ENCODE results near the gene TAS2R10. TPM values are rescaled to one million over a fixed set of nuclear protein-coding genes. Genes with fewer than 3 reads are reported as not detected.

TAS2R10 gene
- total RNA-seq, 1 donor from 2014 or later, result 0.44 TPM

DNA sequence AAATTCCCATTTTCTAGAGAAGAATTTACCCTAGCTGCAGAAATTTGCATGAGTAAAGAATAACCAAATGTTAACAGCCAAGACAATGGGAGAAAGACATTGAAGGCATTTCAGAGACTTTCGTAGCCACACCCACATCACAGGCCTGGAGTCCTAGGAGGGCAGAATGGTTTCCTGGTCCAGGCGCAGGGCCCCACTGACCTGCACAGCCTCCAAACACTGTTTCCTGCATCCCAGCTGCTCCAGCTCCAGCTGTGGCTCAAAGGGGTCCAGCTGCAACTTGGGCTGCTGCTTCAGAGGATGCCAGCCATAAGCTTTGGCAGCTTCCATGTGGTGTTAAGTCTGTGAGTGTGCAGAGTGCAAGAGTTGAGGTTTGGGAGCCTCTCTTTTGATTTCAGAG, 29.6 kb upstream of the TAS2R10 start:
- ChIA-PET CTCF (no interaction called here), POLR2A (no interaction called here)
- H3K4me1 Mint-ChIP-seq, result no peaks in the 10 kb centered on the region
- ATAC-seq (ENCODE audit: low read depth) (no peak), DNase-seq (no peak)
- TF ChIP-seq, protein P1, sequence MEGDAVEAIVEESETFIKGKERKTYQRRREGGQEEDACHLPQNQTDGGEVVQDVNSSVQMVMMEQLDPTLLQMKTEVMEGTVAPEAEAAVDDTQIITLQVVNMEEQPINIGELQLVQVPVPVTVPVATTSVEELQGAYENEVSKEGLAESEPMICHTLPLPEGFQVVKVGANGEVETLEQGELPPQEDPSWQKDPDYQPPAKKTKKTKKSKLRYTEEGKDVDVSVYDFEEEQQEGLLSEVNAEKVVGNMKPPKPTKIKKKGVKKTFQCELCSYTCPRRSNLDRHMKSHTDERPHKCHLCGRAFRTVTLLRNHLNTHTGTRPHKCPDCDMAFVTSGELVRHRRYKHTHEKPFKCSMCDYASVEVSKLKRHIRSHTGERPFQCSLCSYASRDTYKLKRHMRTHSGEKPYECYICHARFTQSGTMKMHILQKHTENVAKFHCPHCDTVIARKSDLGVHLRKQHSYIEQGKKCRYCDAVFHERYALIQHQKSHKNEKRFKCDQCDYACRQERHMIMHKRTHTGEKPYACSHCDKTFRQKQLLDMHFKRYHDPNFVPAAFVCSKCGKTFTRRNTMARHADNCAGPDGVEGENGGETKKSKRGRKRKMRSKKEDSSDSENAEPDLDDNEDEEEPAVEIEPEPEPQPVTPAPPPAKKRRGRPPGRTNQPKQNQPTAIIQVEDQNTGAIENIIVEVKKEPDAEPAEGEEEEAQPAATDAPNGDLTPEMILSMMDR (IDR thresholded peaks at IDR 0.05), result no peak
- intact Hi-C loops (cut with micrococcal nuclease), result no loop called here
- H3K9me3 Mint-ChIP-seq, result peaks cover 31% of the 10 kb centered on the region
- H3K36me3 Mint-ChIP-seq (ENCODE audit: low read depth), result peaks cover 38% of the 10 kb centered on the region
- no peak overlapping the region for H3K27ac Mint-ChIP-seq
- no peaks in the 10 kb centered on the region for H3K27me3 Mint-ChIP-seq
- H3K4me3 Mint-ChIP-seq, result no peak overlapping the region

DNA sequence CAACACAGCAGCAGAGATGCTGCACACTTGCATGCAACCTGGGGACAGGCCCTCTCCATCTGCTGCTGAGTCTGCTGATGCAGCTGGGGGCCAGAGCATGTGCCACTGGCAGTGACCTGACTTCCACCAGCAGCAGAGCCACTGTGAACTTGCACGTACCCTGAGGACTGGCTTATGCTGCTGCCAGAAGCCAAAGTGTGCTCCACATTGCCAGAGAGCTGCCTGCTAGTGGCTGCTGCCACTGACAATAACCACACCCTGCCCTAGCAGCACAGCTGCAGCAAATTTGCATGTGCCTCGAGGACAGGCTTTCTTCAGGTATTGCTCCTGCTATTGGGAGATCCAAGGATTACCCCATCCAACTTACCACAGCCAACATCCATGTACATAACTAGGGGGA, 27.6 kb upstream of the TAS2R10 start:
- ATAC-seq (ENCODE audit: low read depth), result no peak
- Mint-ChIP-seq H3K36me3 (ENCODE audit: low read depth) (peaks cover 26% of the 10 kb centered on the region), H3K4me3 (no peak overlapping the region), H3K4me1 (no peaks in the 10 kb centered on the region), H3K9me3 (peaks cover 21% of the 10 kb centered on the region), H3K27me3 (no peaks in the 10 kb centered on the region), H3K27ac (no peak overlapping the region)
- POLR2A ChIA-PET, result no interaction called here
- intact Hi-C loops (cut with micrococcal nuclease), result no loop called here
- DNase-seq, result no peak
- TF ChIP-seq, protein P1 (IDR thresholded peaks at IDR 0.05), result no peak
- CTCF ChIA-PET, result no interaction called here

DNA sequence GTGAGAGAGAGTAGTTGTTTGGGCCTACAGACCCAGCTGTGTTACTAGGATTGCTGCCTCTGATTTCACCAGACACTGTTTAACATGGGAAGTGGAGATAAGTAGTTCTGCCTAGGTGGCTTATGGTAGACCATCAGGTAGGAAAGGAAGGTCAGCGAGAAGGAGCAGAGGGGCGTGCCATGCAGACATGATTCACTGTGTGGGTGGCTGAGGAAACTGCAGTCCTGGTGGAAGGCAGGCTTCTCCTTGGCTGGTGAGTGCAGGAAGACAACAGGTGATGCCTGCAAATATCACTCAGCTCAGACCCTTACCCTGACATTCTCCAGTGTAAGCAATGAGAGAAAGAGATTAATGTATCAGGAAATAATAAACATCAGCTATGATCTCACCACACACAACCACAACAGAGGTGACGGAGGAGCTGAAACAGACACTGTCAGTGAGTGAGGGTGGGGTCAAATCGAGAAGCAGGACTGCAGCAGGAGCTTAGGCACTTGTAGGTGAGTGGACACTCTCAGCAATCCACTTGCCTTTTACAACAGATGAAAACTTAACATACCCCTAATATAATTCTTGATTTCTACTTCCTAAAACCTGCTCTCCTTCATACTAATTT, 25.2 kb upstream of the TAS2R10 start:
- H3K4me3 Mint-ChIP-seq, result no peak overlapping the region
- intact Hi-C loops (cut with micrococcal nuclease), result no loop called here
- TF ChIP-seq, protein P1 (IDR thresholded peaks at IDR 0.05), result no peak
- H3K27me3 Mint-ChIP-seq, result no peaks in the 10 kb centered on the region
- ChIA-PET CTCF (no interaction called here), POLR2A (no interaction called here)
- H3K27ac Mint-ChIP-seq, result no peak overlapping the region
- DNase-seq (no peak), ATAC-seq (ENCODE audit: low read depth) (no peak)
- peaks cover 4% of the 10 kb centered on the region for H3K9me3 Mint-ChIP-seq
- H3K36me3 Mint-ChIP-seq (ENCODE audit: low read depth), result peaks cover 15% of the 10 kb centered on the region
- H3K4me1 Mint-ChIP-seq, result no peaks in the 10 kb centered on the region

DNA sequence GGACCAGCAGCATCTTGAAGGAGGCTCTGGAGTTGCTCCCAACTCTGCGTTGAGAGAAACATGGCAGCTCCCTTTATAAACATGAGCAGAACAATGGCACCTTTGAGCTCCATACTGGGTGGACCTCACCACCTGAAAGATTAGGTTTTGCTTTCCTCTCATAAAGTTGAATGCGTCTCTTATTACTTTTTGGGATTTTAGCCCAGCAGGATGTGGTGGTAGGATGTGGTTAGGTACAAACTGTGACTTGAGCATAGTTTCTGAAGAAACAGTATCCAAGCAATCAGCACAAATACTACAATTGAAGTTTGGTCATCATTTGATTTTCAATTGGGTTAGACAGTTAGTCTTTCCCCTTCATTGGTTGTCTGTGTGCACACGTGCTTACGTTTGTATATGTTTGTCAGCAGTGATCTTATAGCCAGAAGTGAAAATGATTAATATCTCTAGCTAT, 23.3 kb upstream of the TAS2R10 start, which contains the start of gene PRR4:
TSS of gene PRR4 (minus strand) at position 51 of the 454 bp plus-strand sequence. CDS start at position 13, 38 bp downstream.
- intact Hi-C loops (cut with micrococcal nuclease), result no loop called here
- DNase-seq (no peak), ATAC-seq (ENCODE audit: low read depth) (no peak)
- Mint-ChIP-seq H3K9me3 (no peaks in the 10 kb centered on the region), H3K27ac (no peak within 1 kb of the TSS), H3K36me3 (ENCODE audit: low read depth) (peaks cover 12% of the 10 kb centered on the region), H3K4me1 (no peaks in the 10 kb centered on the region), H3K27me3 (no peaks in the 10 kb centered on the region), H3K4me3 (no peak within 1 kb of the TSS)
- ChIA-PET POLR2A (no interaction called here), CTCF (no interaction called here)
- TF ChIP-seq, protein P1 (IDR thresholded peaks at IDR 0.05), result no peak

DNA sequence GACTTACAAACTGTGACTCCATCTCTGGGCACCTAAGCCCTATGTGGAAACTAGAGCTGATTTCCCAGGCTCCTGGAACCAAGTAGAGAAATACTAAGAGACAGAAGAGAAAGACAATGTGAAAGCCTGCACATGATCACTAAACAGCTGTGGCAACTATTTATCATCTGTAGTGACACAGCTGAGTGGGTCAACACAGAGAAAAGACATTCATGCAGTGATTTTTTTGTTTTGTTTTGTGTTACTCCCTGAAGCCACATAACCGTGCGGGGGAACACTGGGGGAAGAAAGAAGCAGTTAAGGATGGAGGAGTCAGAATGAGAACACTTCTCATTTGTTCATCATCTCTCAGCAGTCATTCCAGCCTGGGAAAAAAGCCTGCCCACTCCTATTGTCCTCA, 21.6 kb upstream of the TAS2R10 start:
- H3K4me3 Mint-ChIP-seq, result no peak overlapping the region
- TF ChIP-seq, protein P1 (IDR thresholded peaks at IDR 0.05), result no peak
- intact Hi-C loops (cut with micrococcal nuclease), result no loop called here
- no peaks in the 10 kb centered on the region for H3K9me3 Mint-ChIP-seq
- DNase-seq, result no peak
- ChIA-PET POLR2A (no interaction called here), CTCF (no interaction called here)
- no peak for ATAC-seq (ENCODE audit: low read depth)
- H3K4me1 Mint-ChIP-seq, result no peaks in the 10 kb centered on the region
- H3K36me3 Mint-ChIP-seq (ENCODE audit: low read depth), result peaks cover 12% of the 10 kb centered on the region
- no peak overlapping the region for H3K27ac Mint-ChIP-seq
- H3K27me3 Mint-ChIP-seq, result no peaks in the 10 kb centered on the region
